Panc1 (cell line): ENCODE data around the gene NXPH1.

Experiments used
- SIN3A ChIP-seq: IDR thresholded peaks from 2 replicates; pipeline ENCODE4 v1.6.1; 2012; ENCODE audit warnings: low read depth, mild to moderate bottlenecking, low read length, moderate library complexity, borderline replicate concordance; ENCODE audit not compliant: insufficient read depth
- TF ChIP-seq, protein P1 (sequence below): fragments of 450-650 bp; IDR thresholded peaks from 2 replicates; pipeline ENCODE4 v1.5.1; 2017; ENCODE audit warnings: mild to moderate bottlenecking

GRCh38 chr7:8387551-8388256 is 45.7 kb upstream of the NXPH1 start:
- TF ChIP-seq, protein P1, sequence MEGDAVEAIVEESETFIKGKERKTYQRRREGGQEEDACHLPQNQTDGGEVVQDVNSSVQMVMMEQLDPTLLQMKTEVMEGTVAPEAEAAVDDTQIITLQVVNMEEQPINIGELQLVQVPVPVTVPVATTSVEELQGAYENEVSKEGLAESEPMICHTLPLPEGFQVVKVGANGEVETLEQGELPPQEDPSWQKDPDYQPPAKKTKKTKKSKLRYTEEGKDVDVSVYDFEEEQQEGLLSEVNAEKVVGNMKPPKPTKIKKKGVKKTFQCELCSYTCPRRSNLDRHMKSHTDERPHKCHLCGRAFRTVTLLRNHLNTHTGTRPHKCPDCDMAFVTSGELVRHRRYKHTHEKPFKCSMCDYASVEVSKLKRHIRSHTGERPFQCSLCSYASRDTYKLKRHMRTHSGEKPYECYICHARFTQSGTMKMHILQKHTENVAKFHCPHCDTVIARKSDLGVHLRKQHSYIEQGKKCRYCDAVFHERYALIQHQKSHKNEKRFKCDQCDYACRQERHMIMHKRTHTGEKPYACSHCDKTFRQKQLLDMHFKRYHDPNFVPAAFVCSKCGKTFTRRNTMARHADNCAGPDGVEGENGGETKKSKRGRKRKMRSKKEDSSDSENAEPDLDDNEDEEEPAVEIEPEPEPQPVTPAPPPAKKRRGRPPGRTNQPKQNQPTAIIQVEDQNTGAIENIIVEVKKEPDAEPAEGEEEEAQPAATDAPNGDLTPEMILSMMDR: no peak
- TF ChIP-seq SIN3A: no peak
